Small intestine (tissue), 7 donors: ENCODE data around the gene RDH12. TPM values are rescaled to one million over a fixed set of nuclear protein-coding genes. Genes with fewer than 3 reads are reported as not detected.
"Not testable (repeated sequence)": the region's sequence is repeated elsewhere in the genome, so short reads cannot be mapped to it uniquely, and the experiment has no call there.

Source experiments
- DNase-seq, 2 donors: peaks; one replicate each; pipeline versions ENCODE4 v3.0.0 to v3.0.0-alpha.2; 2013
- FAIRE-seq: peaks from 2 replicates; lab custom pipeline; 2012; peaks lifted over from hg19 to GRCh38; lab: Jason Lieb, UNC
- H3K27ac ChIP-seq, 3 donors: one replicate each; pipeline ENCODE4 v1.5.1; 2013; ENCODE audit warnings: low read length in 2 of 3, mild to moderate bottlenecking in 2 of 3, control low read depth in 1 of 3, inconsistent platforms in 1 of 3, low read depth in 1 of 3, moderate library complexity in 1 of 3
- H3K27me3 ChIP-seq, 3 donors: one replicate each; pipeline ENCODE4 v1.6.1; 2013; ENCODE audit warnings: low read length in 3 of 3, inconsistent platforms in 1 of 3; ENCODE audit not compliant: control insufficient read depth in 3 of 3, insufficient read depth in 3 of 3
- H3K36me3 ChIP-seq, 3 donors: one replicate each; pipeline ENCODE4 v1.6.1; 2013; ENCODE audit warnings: low read length in 3 of 3, inconsistent platforms in 1 of 3, low read depth in 1 of 3, mild to moderate bottlenecking in 1 of 3, moderate library complexity in 1 of 3; ENCODE audit not compliant: control insufficient read depth in 3 of 3, insufficient read depth in 2 of 3
- H3K4me1 ChIP-seq, 3 donors: one replicate each; pipeline ENCODE4 v1.6.1; 2013; ENCODE audit warnings: low read length in 2 of 3, inconsistent platforms in 1 of 3, low read depth in 1 of 3, mild to moderate bottlenecking in 1 of 3, moderate library complexity in 1 of 3; ENCODE audit not compliant: control insufficient read depth in 3 of 3, insufficient read depth in 2 of 3
- H3K4me3 ChIP-seq, 3 donors: one replicate each; pipeline ENCODE4 v1.5.1; 2013; ENCODE audit warnings: low read length in 3 of 3, control low read depth in 1 of 3, inconsistent platforms in 1 of 3, low read depth in 1 of 3, mild to moderate bottlenecking in 1 of 3, moderate library complexity in 1 of 3
- H3K9me3 ChIP-seq, 2 donors: one replicate each; pipeline ENCODE4 v1.6.1; 2013; ENCODE audit warnings: low read depth in 1 of 2, low read length in 1 of 2; ENCODE audit not compliant: control insufficient read depth in 2 of 2, insufficient read depth in 1 of 2
- WGBS, 3 donors: extraction: QIAGEN DNeasy Blood & Tissue Kit; methylation state at CpG; one replicate each; pipeline ENCODE4 v1.1.7; 2013; 5-methylcytosine and 5-hydroxymethylcytosine counted together
- polyA plus RNA-seq, 4 donors: library from polyadenylated mRNA; stranded (reverse) in 3 of 4; unstranded in 1 of 4; fragments of 200-250 nt in 3 of 4; fragments of 120-200 nt in 1 of 4; gene quantifications; one replicate each; pipeline versions ENCODE4 v1.2.1 to v1.2.3, GENCODE V29; 2013
- donor health status: healthy with polysubstance abuse.
- donor health status: control.
- donor health status: control.
- donor health status: Bipolar disorder and iron deficiency.
- donor health status: healthy.

RDH12 gene
- polyA plus RNA-seq, 4 donors, result 0.44 to 1.4 TPM; not detected in 2

DNA sequence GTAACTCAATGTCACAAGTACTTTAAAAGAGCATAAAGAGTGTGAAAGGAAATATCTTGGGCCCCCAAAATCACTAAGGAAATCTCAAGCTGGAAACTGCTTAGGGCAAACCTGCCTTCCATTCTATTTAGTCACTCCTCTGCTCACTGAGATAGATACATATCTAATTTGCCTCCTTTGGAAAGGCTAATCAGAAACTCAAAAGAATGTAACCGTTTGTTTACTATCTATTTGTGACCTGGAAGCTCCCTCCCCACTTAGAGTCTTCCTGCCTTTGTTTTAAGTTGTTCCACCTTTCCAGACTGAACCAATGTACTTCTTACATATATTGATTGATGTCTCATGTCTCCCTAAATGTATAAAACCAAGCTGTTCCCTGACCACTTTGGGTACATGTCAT, 8.1 kb downstream of the RDH12 start:
- H3K9me3 ChIP-seq, result peaks cover 0 to 12% of the 10 kb centered on the region in 2 donors
- H3K4me3 ChIP-seq, H3K27ac ChIP-seq, DNase-seq, FAIRE-seq, H3K27me3 ChIP-seq, H3K36me3 ChIP-seq, H3K4me1 ChIP-seq: not testable (repeated sequence)
- WGBS, 3 donors, result 77 to 88% (median 81%) methylated on average over 1 of the region's 1 CpG

DNA sequence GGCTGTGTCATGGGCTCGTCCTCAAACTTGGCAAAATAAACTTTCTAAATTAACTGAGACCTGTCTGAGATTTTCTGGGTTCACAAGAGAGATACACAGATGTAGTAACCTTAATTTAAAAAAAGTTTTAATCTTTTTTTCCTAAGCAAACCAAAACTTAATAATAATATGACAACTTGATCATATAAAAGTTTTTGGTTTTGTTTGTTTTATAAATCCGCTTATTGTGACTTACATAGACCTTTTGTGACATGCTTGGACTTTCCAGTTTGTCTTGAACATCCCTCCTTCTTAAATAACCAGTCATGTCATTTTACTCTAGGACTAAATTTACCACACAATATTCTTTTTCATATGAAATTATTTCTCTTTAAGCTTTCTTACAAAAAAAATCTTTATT, 8.5 kb downstream of the RDH12 start:
- no peak for DNase-seq
- H3K4me3 ChIP-seq, result no peak overlapping the region
- no peak overlapping the region for H3K27ac ChIP-seq
- 86 to 93% (median 93%) methylated on average over 2 of the region's 2 CpGs for WGBS, 3 donors
- FAIRE-seq, result no peak
- H3K4me1 ChIP-seq, result no peaks in the 10 kb centered on the region
- H3K9me3 ChIP-seq, result peaks cover 0 to 12% of the 10 kb centered on the region in 2 donors
- no peaks in the 10 kb centered on the region for H3K36me3 ChIP-seq
- H3K27me3 ChIP-seq, result no peaks in the 10 kb centered on the region

DNA sequence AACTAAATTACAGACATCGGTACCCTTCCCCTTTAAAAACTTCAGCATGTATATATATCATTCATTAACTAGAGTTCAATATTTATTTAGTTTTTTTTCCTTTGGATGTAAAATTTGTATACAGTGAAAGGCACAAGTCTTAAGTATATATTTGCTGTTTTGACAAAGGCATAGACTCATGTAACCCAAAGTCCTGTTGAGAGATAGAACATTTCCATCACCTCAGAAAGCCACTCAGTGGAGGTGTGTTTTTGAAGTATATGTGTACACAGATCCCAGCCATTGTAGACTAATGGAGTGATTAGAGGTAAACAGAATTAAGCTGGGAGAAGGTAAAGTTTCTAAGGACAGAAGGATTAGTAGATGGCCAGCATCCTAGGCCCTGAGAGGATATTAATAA, 15.4 kb downstream of the RDH12 start:
- FAIRE-seq, result no peak
- no peak overlapping the region for H3K4me3 ChIP-seq
- WGBS, 3 donors, result 90 to 95% (median 91%) methylated on average over 1 of the region's 1 CpG
- peaks cover 0 to 4% (median 0%) of the 10 kb centered on the region in 3 donors for H3K4me1 ChIP-seq
- H3K27ac ChIP-seq, result no peak overlapping the region
- DNase-seq, result no peak
- H3K36me3 ChIP-seq, result no peaks in the 10 kb centered on the region
- H3K9me3 ChIP-seq, result no peaks in the 10 kb centered on the region
- H3K27me3 ChIP-seq, result no peaks in the 10 kb centered on the region

DNA sequence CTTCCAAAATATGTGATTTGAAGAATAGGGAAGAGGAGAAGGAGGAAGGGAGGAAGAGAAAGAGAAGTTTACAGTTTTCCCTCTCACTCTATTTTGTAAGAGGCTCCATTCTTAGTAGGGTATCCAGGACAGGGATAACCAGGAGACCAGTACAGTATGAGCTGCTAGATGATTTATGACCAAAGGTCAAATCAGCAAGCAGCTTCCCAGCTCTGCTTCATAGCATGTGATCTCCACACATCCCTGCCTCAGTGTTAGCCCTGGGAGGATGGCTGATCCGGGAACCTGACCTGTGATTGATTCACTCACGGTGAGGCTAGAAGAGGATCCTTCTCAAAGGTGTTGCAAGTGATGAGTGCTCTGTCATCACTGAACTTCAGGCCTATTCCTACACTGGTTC, 16.6 kb downstream of the RDH12 start:
- Histone ChIP-seq H3K9me3 (peaks cover 0 to under 1% of the 10 kb centered on the region in 2 donors), H3K36me3 (no peaks in the 10 kb centered on the region), H3K4me1 (peaks cover 0 to 4% (median 0%) of the 10 kb centered on the region in 3 donors), H3K27ac (no peak overlapping the region), H3K4me3 (no peak overlapping the region), H3K27me3 (no peaks in the 10 kb centered on the region)
- DNase-seq, result peak in 1 of 2 donors; percentile 34
- FAIRE-seq, result no peak
- 41 to 71% (median 68%) methylated on average over 2 of the region's 2 CpGs for WGBS, 3 donors

DNA sequence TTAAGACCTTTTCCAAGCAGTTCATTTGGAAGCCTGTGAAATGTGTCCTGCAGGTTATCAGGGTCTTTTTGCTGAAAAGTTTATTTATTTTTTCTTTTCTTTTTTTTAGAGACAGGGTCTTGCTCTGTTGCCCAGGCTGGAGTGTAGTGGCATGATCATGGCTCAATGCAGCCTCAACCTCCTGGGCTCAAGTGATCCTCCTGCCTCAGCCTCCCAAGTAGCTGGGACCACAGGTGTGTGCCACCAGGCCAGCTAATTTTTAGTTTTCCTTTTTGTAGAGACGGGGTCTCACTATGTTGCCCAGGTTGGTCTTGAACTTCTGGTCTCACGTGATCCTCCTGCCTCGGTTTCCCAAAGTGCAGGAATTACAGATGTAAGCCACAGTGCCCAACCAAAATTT, 17.7 kb downstream of the RDH12 start:
- H3K4me1 ChIP-seq, FAIRE-seq, DNase-seq, H3K9me3 ChIP-seq, H3K27ac ChIP-seq, H3K4me3 ChIP-seq, H3K36me3 ChIP-seq, H3K27me3 ChIP-seq: not testable (repeated sequence)
- WGBS, 3 donors, result 85 to 90% (median 87%) methylated on average over 3 of the region's 3 CpGs

DNA sequence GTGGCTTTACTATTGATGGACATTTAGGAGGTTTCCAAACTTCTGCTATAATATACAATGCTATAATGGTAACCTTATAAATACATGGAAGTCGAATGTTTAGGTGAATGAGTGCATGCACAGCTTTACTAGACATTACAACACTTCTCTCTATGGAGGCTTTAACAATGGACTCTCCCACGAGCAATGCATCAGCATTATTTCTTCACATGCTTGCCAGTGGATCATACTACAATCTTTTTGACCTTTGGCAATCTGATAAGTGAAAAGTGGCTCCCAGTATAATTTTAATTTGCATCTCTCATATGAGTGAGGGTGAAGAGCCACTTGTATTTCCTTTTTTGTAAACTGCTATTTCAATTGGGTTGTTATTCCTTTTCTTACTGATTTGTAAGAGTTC, 18.2 kb downstream of the RDH12 start:
- peaks cover 0 to 6% of the 10 kb centered on the region in 2 donors for H3K9me3 ChIP-seq
- H3K27me3 ChIP-seq, result peaks cover 0 to 3% (median 3%) of the 10 kb centered on the region in 3 donors
- peak in 1 of 2 donors; percentile 57 for DNase-seq
- H3K27ac ChIP-seq, result no peak overlapping the region
- no peak overlapping the region for H3K4me3 ChIP-seq
- no peaks in the 10 kb centered on the region for H3K36me3 ChIP-seq
- 7 to 30% (median 19%) methylated on average over 2 of the region's 2 CpGs for WGBS, 3 donors
- no peak for FAIRE-seq
- H3K4me1 ChIP-seq, result peaks cover 0 to 4% (median 0%) of the 10 kb centered on the region in 3 donors

DNA sequence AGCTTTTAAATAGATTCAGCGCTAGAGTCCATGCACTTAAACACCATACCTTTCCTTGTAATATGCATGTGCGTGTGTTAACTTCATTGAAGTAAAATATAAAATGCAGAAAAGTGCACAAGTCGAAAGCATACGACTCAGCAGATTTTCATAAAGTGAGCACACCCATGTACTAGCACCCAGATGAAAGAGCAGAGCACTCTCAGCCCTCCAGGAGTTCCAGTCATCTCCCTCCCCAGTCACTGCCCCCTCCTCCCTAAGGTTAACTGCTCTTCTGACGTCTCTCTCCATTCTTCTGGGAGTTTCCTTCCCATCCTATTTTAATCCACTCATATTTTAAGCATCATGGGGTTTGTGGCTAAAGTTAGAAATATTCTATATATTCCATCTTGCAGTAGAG, 20.2 kb downstream of the RDH12 start:
- H3K4me3 ChIP-seq, result no peak overlapping the region
- FAIRE-seq (no peak), DNase-seq (no peak)
- H3K9me3 ChIP-seq, result peaks cover 0 to 10% of the 10 kb centered on the region in 2 donors
- no peak overlapping the region for H3K27ac ChIP-seq
- peaks cover 0 to 3% (median 3%) of the 10 kb centered on the region in 3 donors for H3K27me3 ChIP-seq
- H3K36me3 ChIP-seq, result no peaks in the 10 kb centered on the region
- WGBS, 3 donors, result 70 to 74% (median 71%) methylated on average over 5 of the region's 5 CpGs
- H3K4me1 ChIP-seq, result peaks cover 0 to 4% (median 0%) of the 10 kb centered on the region in 3 donors

DNA sequence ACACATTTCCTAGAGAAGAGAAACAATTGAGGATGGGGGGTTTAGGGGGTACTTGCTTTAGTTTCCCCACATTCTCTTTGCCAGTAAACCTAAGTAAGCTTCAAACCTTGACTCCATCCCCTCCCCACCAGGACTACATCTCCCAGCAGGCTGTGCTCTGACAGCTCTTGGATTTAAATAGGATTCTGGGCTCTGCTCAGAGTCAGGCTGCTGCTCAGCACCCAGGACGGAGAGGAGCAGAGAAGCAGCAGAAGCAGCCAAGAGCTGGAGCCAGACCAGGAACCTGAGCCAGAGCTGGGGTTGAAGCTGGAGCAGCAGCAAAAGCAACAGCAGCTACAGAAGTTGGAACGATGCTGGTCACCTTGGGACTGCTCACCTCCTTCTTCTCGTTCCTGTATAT, 20.6 kb downstream of the RDH12 start:
- Histone ChIP-seq H3K4me1 (peaks cover 0 to 4% (median 0%) of the 10 kb centered on the region in 3 donors), H3K36me3 (no peaks in the 10 kb centered on the region), H3K9me3 (peaks cover 0 to 10% of the 10 kb centered on the region in 2 donors), H3K4me3 (no peak overlapping the region), H3K27me3 (peaks cover 0 to 3% (median 3%) of the 10 kb centered on the region in 3 donors), H3K27ac (no peak overlapping the region)
- 27 to 55% (median 28%) methylated on average over 3 of the region's 3 CpGs for WGBS, 3 donors
- no peak for FAIRE-seq
- no peak for DNase-seq

DNA sequence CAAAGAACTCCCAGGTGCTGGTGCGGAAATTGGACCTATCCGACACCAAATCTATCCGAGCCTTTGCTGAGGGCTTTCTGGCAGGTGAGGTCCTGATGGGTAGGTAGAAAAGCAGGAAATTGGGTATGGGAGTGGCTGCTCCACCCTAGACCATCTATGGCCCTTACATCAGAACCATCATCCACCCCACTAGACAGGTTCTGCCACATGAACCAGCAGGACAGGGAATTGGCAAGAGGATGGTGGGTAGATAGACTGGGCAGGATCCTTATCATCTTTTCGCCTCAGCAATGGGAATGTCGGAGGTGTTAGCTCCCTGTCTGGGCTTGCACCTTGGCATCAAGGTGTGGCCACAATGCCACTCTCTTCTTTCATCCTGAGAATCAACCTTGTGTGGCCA, 23.5 kb downstream of the RDH12 start:
- DNase-seq, result no peak
- Histone ChIP-seq H3K9me3 (peaks cover 0 to 10% of the 10 kb centered on the region in 2 donors), H3K27ac (no peak overlapping the region), H3K4me3 (no peak overlapping the region), H3K36me3 (no peaks in the 10 kb centered on the region), H3K4me1 (peaks cover 0 to 14% (median 0%) of the 10 kb centered on the region in 3 donors), H3K27me3 (peaks cover 0 to 3% (median 3%) of the 10 kb centered on the region in 3 donors)
- 79 to 90% (median 81%) methylated on average over 5 of the region's 5 CpGs for WGBS, 3 donors
- FAIRE-seq, result no peak
